AG09309 (cell line): ENCODE measurements around the gene STRAP.

Experiments
- DNase-seq: peaks from one replicate; pipeline ENCODE4 v3.0.0-alpha.2; 2010; ENCODE audit warnings: low read depth
- H3K4me3 ChIP-seq: 2 replicates; pipeline ENCODE4 v1.5.1; 2011; ENCODE audit warnings: mild to moderate bottlenecking, low read depth, low read length, moderate library complexity; ENCODE audit not compliant: control insufficient read depth
- CTCF ChIP-seq: IDR thresholded peaks from 2 replicates; pipeline ENCODE4 v1.5.1; 2011; ENCODE audit warnings: mild to moderate bottlenecking, low read depth, low read length, inconsistent platforms; ENCODE audit not compliant: insufficient read depth, control insufficient read depth; ENCODE audit errors: missing control alignments

Gene STRAP

GRCh38 chr12:15846887-15847286, 35.3 kb upstream of the STRAP start:
- peak; percentile 46 for DNase-seq
- H3K4me3 ChIP-seq, result no peak overlapping the region
- no peak for TF ChIP-seq CTCF

GRCh38 chr12:15848606-15849005, 33.6 kb upstream of the STRAP start:
- no peak for TF ChIP-seq CTCF
- no peak for DNase-seq
- H3K4me3 ChIP-seq, result no peak overlapping the region

GRCh38 chr12:15851045-15851620, 31.1 kb upstream of the STRAP start:
- no peak for TF ChIP-seq CTCF
- no peak overlapping the region for H3K4me3 ChIP-seq
- no peak for DNase-seq

- TF ChIP-seq CTCF, result no peak
- no peak for DNase-seq
- no peak overlapping the region for H3K4me3 ChIP-seq
These were observed 30.3 kb upstream of the STRAP start for GRCh38 chr12:15851919-15852318.

- H3K4me3 ChIP-seq, result no peak overlapping the region
- no peak for TF ChIP-seq CTCF
- DNase-seq, result peak; percentile 52
These were observed 29.8 kb upstream of the STRAP start for GRCh38 chr12:15852383-15852782.

- DNase-seq, result no peak
- H3K4me3 ChIP-seq, result no peak overlapping the region
- no peak for TF ChIP-seq CTCF
These were observed 28.3 kb upstream of the STRAP start for GRCh38 chr12:15853877-15854276.

- H3K4me3 ChIP-seq, result no peak overlapping the region
- no peak for TF ChIP-seq CTCF
- no peak for DNase-seq
These were observed 27.3 kb upstream of the STRAP start for GRCh38 chr12:15854916-15855315.
